HG03064 (cell line): Measurements from ENCODE around the gene GGNBP2.
"Not testable (repeated sequence)": the region's sequence is repeated elsewhere in the genome, so short reads cannot be mapped to it uniquely, and the experiment has no call there.

Source experiments
- ATAC-seq: cut with Tn5 transposase; IDR thresholded peaks from one replicate; pipeline ENCODE4 v1.9.1; 2021; ENCODE audit warnings: low read depth; ENCODE audit not compliant: unreplicated experiment

GGNBP2 gene, protein sequence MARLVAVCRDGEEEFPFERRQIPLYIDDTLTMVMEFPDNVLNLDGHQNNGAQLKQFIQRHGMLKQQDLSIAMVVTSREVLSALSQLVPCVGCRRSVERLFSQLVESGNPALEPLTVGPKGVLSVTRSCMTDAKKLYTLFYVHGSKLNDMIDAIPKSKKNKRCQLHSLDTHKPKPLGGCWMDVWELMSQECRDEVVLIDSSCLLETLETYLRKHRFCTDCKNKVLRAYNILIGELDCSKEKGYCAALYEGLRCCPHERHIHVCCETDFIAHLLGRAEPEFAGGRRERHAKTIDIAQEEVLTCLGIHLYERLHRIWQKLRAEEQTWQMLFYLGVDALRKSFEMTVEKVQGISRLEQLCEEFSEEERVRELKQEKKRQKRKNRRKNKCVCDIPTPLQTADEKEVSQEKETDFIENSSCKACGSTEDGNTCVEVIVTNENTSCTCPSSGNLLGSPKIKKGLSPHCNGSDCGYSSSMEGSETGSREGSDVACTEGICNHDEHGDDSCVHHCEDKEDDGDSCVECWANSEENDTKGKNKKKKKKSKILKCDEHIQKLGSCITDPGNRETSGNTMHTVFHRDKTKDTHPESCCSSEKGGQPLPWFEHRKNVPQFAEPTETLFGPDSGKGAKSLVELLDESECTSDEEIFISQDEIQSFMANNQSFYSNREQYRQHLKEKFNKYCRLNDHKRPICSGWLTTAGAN

DNA sequence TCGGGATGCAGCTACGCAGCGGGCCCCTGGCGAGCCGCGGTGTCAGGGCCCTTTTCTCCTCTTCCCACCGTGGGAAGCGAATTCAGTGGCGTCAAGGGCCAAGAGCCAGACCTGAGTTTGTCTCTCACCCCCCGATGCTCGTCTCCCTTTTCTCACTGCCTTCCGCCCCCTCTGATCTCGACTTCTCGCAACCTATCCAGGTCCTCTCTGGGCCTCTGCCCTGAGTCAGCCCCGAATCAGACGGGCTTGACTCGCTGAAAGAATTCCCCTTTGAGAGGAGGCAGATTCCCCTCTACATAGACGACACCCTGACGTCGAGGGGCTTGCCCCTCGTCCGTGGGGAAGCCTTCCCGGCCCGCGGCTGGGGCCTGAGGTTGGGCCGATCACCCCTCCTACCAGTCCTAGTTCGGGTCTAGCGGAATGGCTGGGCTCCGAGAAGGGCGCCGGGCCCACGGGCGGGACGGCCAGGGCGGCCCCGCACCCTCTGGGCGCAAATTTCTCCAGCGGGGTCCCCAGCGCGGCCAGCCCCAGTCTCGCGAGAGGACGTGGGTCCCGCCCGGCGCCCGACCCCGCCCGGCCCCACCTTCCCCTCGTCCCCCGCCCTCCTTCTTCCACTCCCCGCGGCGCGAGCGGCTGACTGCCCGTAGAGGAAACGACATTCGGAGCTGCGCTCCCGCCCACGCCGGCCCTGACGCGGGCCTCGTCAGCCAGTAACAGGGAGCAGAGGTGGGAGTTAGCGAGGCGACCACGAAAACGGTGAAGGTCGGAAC lies at the start of gene GGNBP2:
Gene GGNBP2, plus strand, starts transcription at position 613 of the 770 bp plus-strand sequence. CDS start 806 bp downstream, outside the sequence.
- ATAC-seq, result peak; percentile 52

DNA sequence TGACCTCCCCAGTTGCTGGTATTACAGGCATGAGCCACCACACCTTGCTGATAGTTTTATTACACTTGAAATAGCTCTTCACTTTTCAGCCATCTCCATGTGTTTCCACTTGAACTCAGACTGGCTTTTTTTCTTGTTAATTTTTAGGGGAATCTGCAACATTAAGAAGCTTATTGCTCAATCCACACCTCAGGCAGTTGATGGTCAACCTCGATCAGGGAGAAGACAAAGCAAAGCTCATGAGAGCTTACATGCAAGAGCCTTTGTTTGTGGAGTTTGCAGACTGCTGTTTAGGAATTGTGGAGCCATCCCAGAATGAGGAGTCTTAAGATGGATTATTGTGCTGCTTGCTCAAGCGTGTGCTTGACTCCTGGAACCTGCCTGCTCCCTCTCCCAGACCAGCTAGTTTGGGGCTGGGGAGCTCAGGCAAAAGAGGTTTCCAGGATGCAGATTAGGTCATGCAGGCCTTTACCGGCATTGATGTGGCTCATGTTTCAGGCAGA lies 49.6 kb upstream of the GGNBP2 start:
- ATAC-seq, result no peak

DNA sequence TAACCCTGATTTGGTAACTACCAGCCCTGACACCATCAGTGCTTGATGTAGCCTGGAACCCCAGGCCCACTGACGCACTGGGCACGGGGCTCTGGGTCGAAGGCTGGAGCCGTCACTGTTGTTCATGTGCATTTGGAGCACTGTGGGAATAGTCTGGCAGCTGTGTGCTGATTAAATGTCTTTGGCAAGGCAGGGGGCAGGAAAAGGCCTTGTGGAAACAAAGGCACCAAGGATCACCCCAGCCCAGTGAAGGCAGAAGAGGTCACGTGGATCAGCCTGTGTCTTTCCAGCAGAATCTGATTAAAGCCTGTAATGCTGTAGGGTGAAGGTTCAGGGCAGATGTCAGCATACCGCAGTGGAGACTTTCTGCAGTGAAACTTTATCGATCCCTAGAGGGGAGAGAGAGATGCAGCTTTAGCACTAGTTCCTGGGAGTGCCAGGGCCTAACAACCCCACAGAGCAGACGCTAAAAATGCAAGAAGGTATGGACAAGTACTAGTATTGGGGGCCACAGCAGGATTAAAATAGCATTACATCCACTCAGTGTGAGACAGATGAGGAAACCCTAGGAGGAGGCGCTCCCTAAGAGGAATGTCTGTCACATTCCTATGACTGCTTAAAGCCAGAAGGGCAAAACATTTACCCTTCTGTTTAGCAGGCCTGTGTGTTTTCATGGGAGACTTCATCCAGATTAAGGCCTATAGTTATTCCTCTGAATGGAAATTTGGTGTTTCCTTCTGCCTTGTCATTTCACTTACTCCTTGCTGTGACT lies 48.5 kb upstream of the GGNBP2 start:
- ATAC-seq, result no peak

DNA sequence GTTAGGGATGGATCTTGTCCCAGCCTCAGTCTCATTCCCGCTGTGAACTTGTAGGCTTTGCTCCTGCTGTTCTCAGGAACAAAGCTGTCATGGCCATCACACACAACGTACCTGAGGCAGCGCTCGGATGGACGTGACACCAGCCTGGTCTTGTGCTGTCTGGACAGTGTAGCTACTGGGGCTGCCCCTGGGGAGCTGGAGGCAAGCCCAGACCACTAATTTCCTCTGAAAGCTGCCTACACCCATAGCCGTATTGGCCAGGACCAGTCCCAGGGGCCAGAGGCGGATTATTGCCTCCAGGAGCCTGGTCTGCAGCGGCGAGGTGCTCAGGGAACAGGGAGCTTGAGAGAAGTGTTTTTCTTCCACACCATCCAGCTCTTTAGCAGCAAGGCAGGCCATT lies 46.6 kb upstream of the GGNBP2 start:
- ATAC-seq, result no peak

DNA sequence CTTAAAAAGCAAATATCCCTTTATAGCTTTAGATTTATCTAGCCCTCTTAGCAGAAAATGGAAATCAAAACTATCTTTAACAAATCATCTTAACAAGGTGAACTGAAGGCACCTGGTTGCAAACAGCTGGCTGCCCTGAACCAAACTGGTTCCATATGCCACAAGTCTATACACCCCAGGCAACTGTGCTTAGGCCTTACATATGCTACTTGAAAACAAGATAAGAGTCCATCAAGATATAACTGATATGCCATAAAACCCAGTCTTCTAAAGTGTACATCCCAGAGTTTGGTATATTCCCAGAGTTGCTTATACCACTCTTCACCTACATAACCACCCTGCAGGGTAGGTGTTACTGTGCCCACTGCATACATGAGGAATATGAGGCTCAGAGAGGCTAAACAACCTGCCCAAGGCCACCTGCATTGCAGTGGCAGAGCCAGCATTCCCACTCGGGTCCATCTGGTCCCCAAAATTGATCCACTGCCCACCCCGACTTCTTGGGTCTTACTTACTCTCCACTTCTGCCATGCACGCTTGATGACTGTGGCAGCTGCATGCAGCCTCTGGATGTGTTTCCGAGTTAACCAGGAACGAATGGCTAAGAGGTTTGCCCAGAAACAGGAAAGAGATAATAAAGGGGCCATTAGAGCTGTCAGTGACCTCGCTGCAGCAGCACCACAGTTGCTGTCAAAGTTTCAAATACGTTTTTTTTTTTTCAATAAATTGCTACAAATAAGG lies 46.0 kb upstream of the GGNBP2 start:
- ATAC-seq, result no peak

DNA sequence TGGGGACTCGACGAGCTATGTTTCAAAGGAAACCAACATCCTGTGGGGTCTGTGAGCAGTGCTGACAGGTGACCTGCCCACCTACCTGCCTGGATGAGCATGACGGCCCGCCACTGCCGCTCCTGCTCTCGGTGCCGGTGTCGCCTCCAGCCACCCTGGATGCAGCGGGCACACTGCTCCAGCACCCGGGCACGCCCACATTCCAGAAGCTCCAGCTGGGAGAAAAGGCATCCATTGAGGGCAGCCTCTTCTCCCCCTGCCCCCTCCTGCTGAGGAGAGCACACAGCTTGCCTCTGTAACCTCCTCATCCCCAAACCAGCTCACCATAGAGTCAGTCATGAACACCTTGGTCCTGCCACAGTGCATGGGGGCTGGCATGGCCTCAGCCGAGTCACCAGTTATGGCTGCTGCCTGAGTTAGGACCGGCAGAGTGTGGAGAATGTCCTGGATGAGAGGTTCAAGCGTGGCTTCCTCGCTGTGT lies 43.9 kb upstream of the GGNBP2 start:
- no peak for ATAC-seq

DNA sequence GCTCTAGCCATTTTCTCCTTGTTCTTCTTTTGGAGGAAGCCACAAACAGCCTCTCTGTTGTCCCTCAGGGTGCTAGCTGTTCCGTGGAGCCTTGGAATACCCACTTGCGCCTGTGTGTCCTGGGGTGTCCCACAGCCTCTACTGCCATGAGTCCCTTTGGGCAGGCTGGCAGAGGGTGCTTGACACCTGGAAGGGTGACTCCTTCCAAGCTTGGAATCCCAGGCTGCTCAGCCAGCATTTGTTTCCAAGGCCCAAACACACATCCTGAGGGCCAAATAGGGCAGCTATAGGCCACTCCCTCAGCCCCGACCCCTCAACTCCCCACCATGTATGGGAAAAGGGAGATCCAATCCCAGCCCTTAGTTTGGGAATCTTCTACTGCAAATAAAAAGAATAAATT lies 43.4 kb upstream of the GGNBP2 start:
- no peak for ATAC-seq

DNA sequence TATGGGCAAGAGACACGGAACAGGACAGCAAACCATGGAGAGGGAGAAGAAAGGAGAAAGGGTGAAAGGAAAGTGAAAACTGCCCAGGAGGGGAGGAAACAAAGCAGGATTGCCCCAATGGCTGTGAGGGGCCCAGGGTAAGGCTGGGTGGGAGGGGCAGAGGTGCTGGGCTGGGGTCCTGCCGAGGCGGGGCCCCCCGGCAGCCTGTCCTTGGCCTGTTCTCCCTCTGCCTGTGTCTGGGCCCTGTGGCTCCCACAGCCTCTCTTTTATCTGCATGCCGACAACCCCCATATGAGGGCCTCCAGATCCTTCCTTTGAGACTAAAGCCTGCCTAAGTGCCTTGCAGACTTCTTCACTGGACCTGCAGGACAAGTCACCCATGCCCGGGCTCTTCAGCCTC lies 42.8 kb upstream of the GGNBP2 start:
- ATAC-seq, result no peak

DNA sequence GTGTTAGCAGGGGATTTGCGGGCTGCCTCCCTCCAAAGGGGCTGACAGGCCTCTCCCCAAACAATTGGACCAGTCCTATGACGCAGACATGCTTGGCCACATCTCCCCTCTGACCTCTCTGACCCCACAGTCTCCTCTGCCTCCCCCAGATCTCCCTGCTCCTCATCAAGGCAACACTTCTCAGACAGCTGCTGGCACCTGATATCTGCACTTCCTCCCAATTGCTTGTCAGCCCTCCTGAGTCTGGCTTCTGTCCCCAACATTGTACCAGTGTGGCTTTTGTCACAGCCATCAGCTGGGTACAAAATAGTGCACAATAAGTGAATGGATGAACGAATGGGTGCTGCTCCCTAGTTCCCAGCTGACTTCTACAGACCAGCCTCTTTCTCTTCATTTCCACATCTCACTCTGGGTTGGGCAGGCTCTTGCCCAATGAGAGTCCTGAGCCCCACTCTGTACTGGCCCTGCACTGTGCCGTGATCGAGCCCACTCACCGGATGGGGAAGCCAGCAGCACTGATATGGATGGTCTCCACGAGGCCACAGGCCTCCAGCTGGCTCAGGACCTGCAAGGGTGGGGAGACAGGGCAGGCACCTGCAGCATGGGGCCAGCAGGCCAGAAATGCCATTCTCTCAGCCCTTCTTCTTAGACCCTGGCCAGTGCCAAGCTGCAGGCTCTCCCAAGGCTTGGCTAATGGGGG lies 41.1 kb upstream of the GGNBP2 start:
- no peak for ATAC-seq

DNA sequence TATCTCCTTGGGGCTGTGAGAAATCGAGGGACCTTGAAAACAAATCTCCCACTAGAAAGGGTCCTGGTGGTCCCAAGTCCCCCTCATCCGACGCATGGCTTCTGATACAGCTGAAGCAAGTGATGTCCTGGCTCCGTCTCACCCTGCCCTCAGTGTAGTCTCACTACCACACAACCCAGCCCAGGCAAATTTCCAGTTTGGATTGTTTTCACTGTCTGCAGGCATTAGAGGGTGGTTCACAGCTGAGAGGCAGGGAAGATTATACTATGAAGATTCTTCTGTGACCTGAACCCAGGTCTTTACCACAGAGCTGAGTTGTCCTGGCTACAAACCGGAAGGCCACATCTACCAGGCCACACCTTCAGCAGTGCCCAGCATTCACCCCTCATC lies 40.6 kb upstream of the GGNBP2 start:
- no peak for ATAC-seq

DNA sequence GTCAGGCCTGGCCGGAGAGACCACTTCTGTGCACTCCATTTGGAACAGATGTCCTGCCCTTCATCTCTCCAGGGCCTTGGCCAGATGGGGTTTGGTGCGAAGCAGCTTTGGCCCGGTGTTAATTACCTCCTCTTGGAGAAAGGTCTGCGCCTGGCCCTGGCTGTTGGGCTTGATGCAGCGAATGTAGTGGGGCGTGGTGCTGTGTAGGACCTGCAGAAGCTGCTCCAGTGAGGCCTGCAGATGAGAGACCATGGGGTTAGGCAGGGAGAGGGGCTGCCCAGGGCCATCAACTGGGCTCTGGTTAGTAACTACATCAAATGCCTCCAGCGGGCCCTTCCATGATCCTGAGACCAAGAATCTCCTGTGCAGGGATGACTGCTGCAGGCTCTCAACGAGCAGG lies 39.5 kb upstream of the GGNBP2 start:
- ATAC-seq, result no peak

DNA sequence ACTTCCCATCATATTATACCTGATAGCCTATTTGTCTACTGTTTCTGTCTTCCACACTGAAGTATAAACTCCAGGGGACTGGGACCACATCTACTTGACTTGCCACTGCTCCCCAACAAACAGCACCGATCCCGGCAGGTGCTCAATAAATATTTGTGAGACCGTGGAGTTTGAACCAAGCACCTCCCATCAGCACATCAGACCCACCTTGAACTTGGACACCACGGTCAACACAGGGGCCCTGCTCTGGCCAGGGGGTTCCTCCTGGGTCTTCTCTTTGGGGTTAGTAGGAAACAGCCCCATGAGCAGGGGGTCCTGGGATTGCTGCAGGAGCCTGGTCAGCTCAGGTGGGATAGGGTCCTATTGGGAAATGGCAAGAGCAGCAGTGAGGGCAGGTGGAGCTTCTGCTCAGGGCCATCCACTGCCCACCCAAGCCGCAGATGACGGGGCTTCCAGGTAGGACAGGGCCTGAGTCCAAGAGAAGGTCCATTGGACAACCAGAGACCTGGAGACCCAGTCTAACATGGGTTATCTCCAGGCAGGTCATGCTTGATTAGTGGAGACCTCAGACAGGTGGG lies 38.4 kb upstream of the GGNBP2 start:
- ATAC-seq, result no peak

DNA sequence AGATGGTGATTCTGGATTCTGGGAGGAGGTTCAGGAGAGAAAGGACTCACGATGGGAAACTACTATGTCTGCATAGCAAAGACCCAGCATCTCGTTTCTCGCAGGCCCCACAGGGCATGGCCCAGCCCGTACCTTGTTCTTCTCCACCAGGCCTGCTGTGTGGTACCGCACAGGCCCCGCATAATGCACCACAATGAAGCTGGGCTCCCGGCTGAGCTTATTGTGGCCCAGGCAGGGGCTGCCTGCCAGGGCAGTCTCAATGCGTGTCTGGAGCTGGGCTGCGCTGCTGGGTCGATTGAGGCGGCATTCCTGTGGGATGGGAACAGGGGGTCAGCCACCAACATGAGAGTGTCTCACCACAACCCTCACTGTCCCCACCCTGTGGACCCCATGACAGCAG lies 37.9 kb upstream of the GGNBP2 start:
- ATAC-seq, result no peak

DNA sequence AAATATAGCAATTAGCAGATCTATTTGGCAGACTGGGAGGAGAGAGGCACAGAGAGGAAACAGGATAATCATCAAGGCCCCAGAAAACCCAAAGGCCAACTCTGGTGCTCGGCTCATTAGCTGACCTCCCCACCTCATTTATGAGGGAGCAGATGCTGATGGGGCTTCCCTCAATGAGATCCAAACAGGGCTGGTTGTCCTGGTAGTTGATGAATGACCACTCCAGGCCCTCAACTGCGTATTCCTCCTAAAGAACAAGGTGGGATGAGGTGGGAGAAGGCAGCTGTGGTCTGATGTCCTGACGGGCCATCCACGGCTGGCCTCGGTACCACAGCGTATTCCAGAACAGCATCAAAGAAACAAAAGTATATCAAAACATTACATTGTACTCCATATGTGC lies 37.5 kb upstream of the GGNBP2 start:
- no peak for ATAC-seq

DNA sequence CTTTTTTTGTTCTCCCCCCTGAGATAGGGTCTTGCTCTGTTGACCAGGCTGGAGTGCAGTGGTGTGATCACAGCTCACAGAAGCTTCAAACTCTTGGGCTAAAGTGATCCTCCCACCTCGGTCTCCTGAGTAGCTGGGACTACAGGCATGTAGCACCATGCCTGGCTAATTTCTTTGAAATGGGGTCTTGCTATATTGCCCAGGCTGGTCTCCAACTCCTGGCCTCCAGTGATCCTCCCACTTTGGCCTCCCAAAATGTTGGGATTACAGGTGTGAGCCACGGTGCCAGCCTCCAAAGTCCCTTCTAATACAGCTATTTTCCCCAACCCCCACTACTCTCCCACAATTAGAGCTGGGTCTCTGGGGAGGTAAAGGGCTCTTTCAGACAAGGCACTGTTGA lies 36.3 kb upstream of the GGNBP2 start:
- not testable (repeated sequence) for ATAC-seq

DNA sequence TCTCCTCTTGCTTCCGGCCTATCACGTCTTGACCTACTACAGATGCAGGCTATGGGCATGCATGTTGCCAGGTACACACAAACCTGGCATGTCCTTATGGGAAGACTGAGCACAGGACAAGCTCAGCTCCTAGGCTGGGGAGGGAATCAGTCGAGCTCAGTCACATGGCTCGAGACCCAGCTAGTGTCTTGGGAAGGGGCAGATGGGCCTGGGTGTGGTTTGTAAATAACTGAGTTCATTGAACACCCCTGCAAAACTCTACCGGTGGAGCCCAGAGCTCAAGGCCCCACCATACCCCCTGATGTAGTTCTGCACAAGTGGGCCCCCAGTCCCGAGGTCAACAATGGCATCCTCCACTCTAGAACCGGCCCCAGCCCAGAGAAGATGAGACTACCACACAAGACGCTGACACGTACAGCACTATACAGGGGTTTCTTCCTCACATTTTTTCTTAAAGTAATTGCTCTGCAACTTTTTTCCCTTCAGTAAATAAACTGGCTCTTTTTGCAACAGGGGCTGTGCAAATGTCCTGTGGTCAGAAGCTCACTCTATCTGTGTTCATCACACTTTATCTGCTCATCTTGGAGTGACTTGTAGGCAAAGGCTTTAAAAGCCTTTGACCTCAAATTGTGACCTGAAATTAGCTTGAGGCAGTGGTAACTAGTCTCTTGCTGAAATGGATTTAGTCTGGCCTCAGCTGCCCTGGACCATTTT lies 35.3 kb upstream of the GGNBP2 start:
- no peak for ATAC-seq

DNA sequence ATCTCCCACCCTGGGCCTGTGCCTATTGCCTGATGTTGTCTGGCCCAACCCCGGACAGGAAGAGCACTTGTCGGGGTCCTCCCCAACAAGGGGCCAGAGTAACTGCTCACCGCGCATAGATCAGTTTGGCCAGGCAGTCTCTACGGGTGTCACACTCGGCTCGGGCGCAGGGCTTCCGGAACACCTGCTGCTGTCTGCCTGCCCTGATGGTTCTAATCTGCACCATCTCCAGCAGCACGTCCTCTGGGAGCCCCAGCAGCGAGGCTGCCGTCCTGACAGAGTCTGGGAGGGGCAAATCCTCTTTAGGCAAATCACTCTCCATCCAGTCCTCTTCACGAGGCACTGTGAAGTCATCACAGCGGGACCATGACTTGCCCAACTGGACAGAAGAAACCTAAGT lies 34.1 kb upstream of the GGNBP2 start:
- ATAC-seq, result no peak

DNA sequence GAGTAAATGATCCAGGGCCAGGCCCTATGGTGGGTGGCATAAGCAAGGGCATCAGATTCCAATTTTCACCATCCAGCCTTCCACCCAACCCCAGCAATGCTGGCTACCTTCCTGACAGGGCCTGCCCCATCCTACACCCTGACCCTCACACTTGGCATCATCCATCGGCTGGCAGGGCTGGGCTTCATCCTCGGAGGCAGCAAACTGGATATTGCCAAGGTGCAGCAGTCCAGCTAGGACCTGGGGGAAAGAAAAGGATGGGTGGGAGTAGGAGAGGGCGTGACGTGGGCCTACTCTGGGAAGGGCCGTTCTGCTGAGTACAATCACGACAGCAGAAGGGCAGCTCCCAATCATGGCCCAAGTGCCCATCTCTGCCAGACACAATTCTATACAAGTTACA lies 33.5 kb upstream of the GGNBP2 start:
- no peak for ATAC-seq
